HepG2 (cell line): ENCODE data around the gene TOMM22. TPM values are rescaled to one million over a fixed set of nuclear protein-coding genes. Genes with fewer than 3 reads are reported as not detected.

Experiments used
- ATAC-seq: fragments of 200-7000 bp; cut with Tn5 transposase; 3 replicates; pipeline ENCODE4 v1.9.1; 2020; ENCODE audit warnings: mild to moderate bottlenecking, moderate library complexity
- BruUV-seq: library from RNA; stranded (reverse); fragments of 400-500 nt; replicated peaks from 2 replicates; lab custom pipeline; 2021; lab: Mats Ljungman, UMichigan
- CTCF ChIA-PET: fragments of 300-600 bp; formaldehyde crosslinking; extraction: SDS; loops from one replicate; lab custom pipeline; 2021; ENCODE audit warnings: low total read pairs, inconsistent platforms, low intra/inter-chr PET ratio; lab: Yijun Ruan, JAX
- POLR2A ChIA-PET: fragments of 350-600 bp; sonication (Branson Sonifier 250); formaldehyde crosslinking; loops from one replicate; lab custom pipeline; 2020; ENCODE audit warnings: antibody characterized with exemption, inconsistent platforms; lab: Yijun Ruan, JAX
- DNase-seq: peaks from one replicate; pipeline ENCODE4 v3.0.0-alpha.2; 2015; ENCODE audit warnings: low spot score
- FAIRE-seq: peaks from 3 replicates; lab custom pipeline; 2011; peaks lifted over from hg19 to GRCh38; lab: Jason Lieb, UNC
- H2AFZ ChIP-seq: one replicate; pipeline ENCODE4 v1.6.1; 2011; ENCODE audit warnings: low read length, inconsistent platforms
- H3K27ac ChIP-seq: fragments of 300-600 bp; 3 replicates; pipeline ENCODE4 v1.8.0; 2011; ENCODE audit warnings: mixed run types, mild to moderate bottlenecking, mixed read lengths, low read length, inconsistent platforms; ENCODE audit not compliant: insufficient read depth; ENCODE audit errors: extremely low read length
- H3K27me3 ChIP-seq, 2 experiments: fragments of 200-600 bp in 1 of 2; 2 replicates in 1 of 2; 3 replicates in 1 of 2; pipeline versions ENCODE4 v1.6.0 to v1.8.0; 2011; ENCODE audit warnings: low read length in 2 of 2, mild to moderate bottlenecking in 2 of 2, moderate library complexity in 2 of 2, inconsistent platforms in 1 of 2; ENCODE audit not compliant: insufficient read depth in 2 of 2, control insufficient read depth in 1 of 2
- H3K36me3 ChIP-seq, 2 experiments: fragments of 200-600 bp in 1 of 2; replicated peaks in 1 of 2; 2 replicates in 1 of 2; 3 replicates in 1 of 2; pipeline versions ENCODE4 v1.5.1 to v1.8.0; 2011; ENCODE audit warnings: low read length in 2 of 2, inconsistent platforms in 1 of 2; ENCODE audit not compliant: insufficient read depth in 2 of 2, control insufficient read depth in 1 of 2
- H3K4me1 ChIP-seq: 2 replicates; pipeline ENCODE4 v1.5.1; 2012; ENCODE audit warnings: low read length, inconsistent platforms; ENCODE audit not compliant: insufficient read depth
- H3K4me2 ChIP-seq: 2 replicates; pipeline ENCODE4 v1.6.0; 2011; ENCODE audit warnings: low read depth, low read length, inconsistent platforms
- H3K4me3 ChIP-seq, 3 experiments: fragments of 200-600 bp in 1 of 3; sonication (generic), shearing (Covaris generic) in 1 of 3; replicated peaks in 1 of 3; 2 replicates each; pipeline ENCODE4 v1.5.1; 2011 to 2016; ENCODE audit warnings: low read length in 3 of 3, inconsistent platforms in 2 of 3, low read depth in 2 of 3, mild to moderate bottlenecking in 2 of 3, control low read depth in 1 of 3, mixed read lengths in 1 of 3; ENCODE audit not compliant: insufficient read depth in 1 of 3
- H3K79me2 ChIP-seq: one replicate; pipeline ENCODE4 v1.6.1; 2011; ENCODE audit warnings: low read length, inconsistent platforms; ENCODE audit not compliant: insufficient read depth
- H3K9ac ChIP-seq: 2 replicates; pipeline ENCODE4 v1.6.0; 2011; ENCODE audit warnings: mild to moderate bottlenecking, low read depth, low read length, inconsistent platforms; ENCODE audit not compliant: insufficient read depth
- H3K9me3 ChIP-seq: 2 replicates; pipeline ENCODE4 v1.5.1; 2012; ENCODE audit warnings: mild to moderate bottlenecking, low read length
- H4K20me1 ChIP-seq: 2 replicates; pipeline ENCODE4 v1.6.0; 2011; ENCODE audit warnings: inconsistent platforms, mild to moderate bottlenecking, low read length, moderate library complexity; ENCODE audit not compliant: insufficient read depth
- CTCF ChIP-seq: sonication (generic); formaldehyde crosslinking; IDR thresholded peaks from 2 replicates; pipeline ENCODE4 v1.5.0; 2020; ENCODE audit warnings: mild to moderate bottlenecking, missing genetic modification reagents, moderate library complexity
- FOXA1 ChIP-seq, 2 experiments: fragments of 450-650 bp in 1 of 2; sonication (generic) in 1 of 2; formaldehyde crosslinking in 1 of 2; IDR thresholded peaks; 2 replicates each; pipeline versions ENCODE4 v1.4.0 to v1.6.1; 2016 to 2020; ENCODE audit warnings: missing genetic modification reagents in 1 of 2
- GTF2F1 ChIP-seq: fragments of 150-350 bp; IDR thresholded peaks from 2 replicates; pipeline ENCODE4 v1.6.1; 2014; ENCODE audit warnings: low read length
- HOXA5 ChIP-seq: sonication (generic); formaldehyde crosslinking; IDR thresholded peaks from 2 replicates; pipeline ENCODE4 v1.4.0; 2020; ENCODE audit warnings: missing genetic modification reagents
- MIER3 ChIP-seq: IDR thresholded peaks from 2 replicates; pipeline ENCODE4 v1.6.1; 2016; ENCODE audit warnings: missing compliant biosample characterization, borderline replicate concordance
- REPIN1 ChIP-seq: sonication (generic); formaldehyde crosslinking; IDR thresholded peaks from 2 replicates; pipeline ENCODE4 v1.8.0; 2022; ENCODE audit warnings: missing genetic modification reagents, low read depth, mild to moderate bottlenecking, borderline replicate concordance
- SIX1 ChIP-seq: sonication (generic); formaldehyde crosslinking; IDR thresholded peaks from 2 replicates; pipeline ENCODE4 v1.4.0; 2020; ENCODE audit warnings: missing genetic modification reagents, borderline replicate concordance
- SSRP1 ChIP-seq: IDR thresholded peaks from 2 replicates; pipeline ENCODE4 v1.6.1; 2016; ENCODE audit warnings: control low read depth
- STAG1 ChIP-seq: sonication (generic); formaldehyde crosslinking; IDR thresholded peaks from 2 replicates; pipeline ENCODE4 v1.4.0; 2020; ENCODE audit warnings: missing genetic modification reagents
- TOPORS ChIP-seq: sonication (generic); formaldehyde crosslinking; IDR thresholded peaks from 2 replicates; pipeline ENCODE4 v1.8.0; 2023; ENCODE audit warnings: mild to moderate bottlenecking, missing genetic modification reagents
- TSC22D2 ChIP-seq: sonication (generic); formaldehyde crosslinking; IDR thresholded peaks from 2 replicates; pipeline ENCODE4 v1.5.1; 2020; ENCODE audit warnings: missing genetic modification reagents, mild to moderate bottlenecking, borderline replicate concordance
- ZBTB33 ChIP-seq: sonication (generic); formaldehyde crosslinking; IDR thresholded peaks from 2 replicates; pipeline ENCODE4 v1.4.0; 2020; ENCODE audit warnings: missing genetic modification reagents
- ZNF510 ChIP-seq: sonication (generic); formaldehyde crosslinking; IDR thresholded peaks from 2 replicates; pipeline ENCODE4 v1.4.0; 2020; ENCODE audit warnings: low read depth, mild to moderate bottlenecking, missing genetic modification reagents
- ZNF780A ChIP-seq: sonication (generic); formaldehyde crosslinking; IDR thresholded peaks from 2 replicates; pipeline ENCODE4 v1.8.0; 2022; ENCODE audit warnings: mild to moderate bottlenecking, missing genetic modification reagents, moderate library complexity
- WGBS: methylation state at CpG from one replicate; pipeline ENCODE4 v1.1.6; 2017; ENCODE audit warnings: low lambda C conversion rate; 5-methylcytosine and 5-hydroxymethylcytosine counted together
- in situ Hi-C: cut with HindIII; loops from 2 replicates; pipeline ENCODE4 v1.10.0; 2017; ENCODE audit warnings: low pct_unique_long_range_greater_than_20kb; ENCODE audit not compliant: extremely low pct_ligation_motif_present
- intact Hi-C: fragments of 100-400 bp; cut with micrococcal nuclease; formaldehyde crosslinking; loops from one replicate; pipeline ENCODE4 v1.10.0; 2022; ENCODE audit not compliant: unreplicated experiment
- polyA plus RNA-seq, 8 experiments: library from polyadenylated mRNA; depleted of rRNA in 3 of 8; stranded (reverse) in 7 of 8; unstranded in 1 of 8; fragments of >200 nt; fragmentation: Illumina TruSeq in 4 of 8; extraction: Trizol in 4 of 8; gene quantifications; 2 replicates each; pipeline versions ENCODE4 v1.2.1 to v1.2.3, GENCODE V29; 2011 to 2016; ENCODE audit warnings: low read depth in 4 of 8, missing spikeins in 1 of 8, mixed read lengths in 1 of 8; ENCODE audit not compliant: insufficient read depth in 1 of 8
- total RNA-seq, 5 experiments: library from RNA; depleted of rRNA; stranded (reverse); fragments of >200 nt; fragmentation: Illumina TruSeq; extraction: Trizol; gene quantifications; 2 replicates each; pipeline ENCODE4 v1.2.3, GENCODE V29; 2016; ENCODE audit warnings: low read depth in 1 of 5

The TOMM22 gene
- total and polyA plus RNA-seq, 2 of the 13 experiments (the other 11 are each of a cell fraction or from before 2014, with no cell fraction given) = 46.9 to 118 TPM

- 94% methylated on average over 7 of the region's 7 CpGs for WGBS
- Histone ChIP-seq H3K27ac (no peak overlapping the region), H3K4me1 (peaks cover 20% of the 10 kb centered on the region), H3K9ac (no peak overlapping the region), H3K27me3 (no peaks in the 10 kb centered on the region), H3K36me3 (peaks cover 35 to 84% of the 10 kb centered on the region in 2 experiments), H3K79me2 (no peaks in the 10 kb centered on the region), H3K4me3 (no peak overlapping the region), H4K20me1 (peaks cover 3% of the 10 kb centered on the region; the same call in 1 of the 2 replicates), H2AFZ (no peak overlapping the region), H3K4me2 (no peak overlapping the region), H3K9me3 (no peaks in the 10 kb centered on the region)
- FAIRE-seq = no peak
- DNase-seq = no peak
- intact Hi-C loops = no loop called here
- TF ChIP-seq SSRP1 = 0 out of 2 replicates have a peak, but pooled peaks have one; percentile 23
- no peak for TF ChIP-seq TOPORS
- ATAC-seq = no peak
- ChIA-PET POLR2A (interaction anchor here (1.1 to 1.7 kb wide), 3 partner anchors 11 to 30 kb away, joined by 3 to 5 read pairs (median 4); partner anchors contain the start of gene GTPBP1), CTCF (no interaction called here)
- in situ Hi-C loops = no loop called here
- BruUV-seq = no TSS peak
Observed at GRCh38 chr22:38724176-38724575, 42.4 kb downstream of the TOMM22 start.

GRCh38 chr22:38724926-38725571, 43.3 kb downstream of the TOMM22 start:
- Histone ChIP-seq H3K79me2 (no peaks in the 10 kb centered on the region), H3K27ac (no peak overlapping the region), H2AFZ (no peak overlapping the region), H3K9ac (no peak overlapping the region), H3K4me2 (no peak overlapping the region), H4K20me1 (peaks cover 3% of the 10 kb centered on the region; the same call in 1 of the 2 replicates), H3K27me3 (no peaks in the 10 kb centered on the region), H3K9me3 (no peaks in the 10 kb centered on the region), H3K36me3 (peaks cover 37 to 89% of the 10 kb centered on the region in 2 experiments), H3K4me3 (no peak overlapping the region), H3K4me1 (peaks cover 22% of the 10 kb centered on the region)
- TF ChIP-seq GTF2F1 (no peak), ZBTB33 (CRISPR knock-in tag) (peak; percentile 90), HOXA5 (no peak), FOXA1 (IDR thresholded peaks at IDR 0.05) (no peak), FOXA1 (CRISPR knock-in tag; IDR thresholded peaks at IDR 0.05) (peak; percentile 38; the same call in 1 of the 2 replicates), CTCF (CRISPR knock-in tag) (peak; percentile 57), TSC22D2 (CRISPR knock-in tag) (no peak), SIX1 (CRISPR knock-in tag) (no peak), MIER3 (CRISPR knock-in tag) (no peak), STAG1 (CRISPR knock-in tag) (0 out of 2 replicates have a peak, but pooled peaks have one; percentile 22), ZNF780A (CRISPR knock-in tag) (no peak), REPIN1 (CRISPR knock-in tag) (no peak), ZNF510 (CRISPR knock-in tag) (no peak)
- intact Hi-C loops (no loop called here), in situ Hi-C loops (no loop called here)
- ATAC-seq (peak; percentile 64), FAIRE-seq (peak; percentile 68), DNase-seq (peak; percentile 58)
- BruUV-seq = no TSS peak
- POLR2A ChIA-PET = interaction anchor here (0.5 to 1.7 kb wide), 4 partner anchors 11 to 29 kb away, joined by 3 to 5 read pairs (median 4); partner anchors contain the start of gene GTPBP1
- CTCF ChIA-PET = no interaction called here
- WGBS = 92% methylated on average over 3 of the region's 3 CpGs
